Jurkat, Clone E6-1 (cell line): ENCODE data around the gene SLC9A6.
A peak's percentile ranks its signal among the peaks of the same experiment; 100 is the strongest.
"Not testable (repeated sequence)": the region's sequence is repeated elsewhere in the genome, so short reads cannot be mapped to it uniquely, and the experiment has no call there.

Experiments used
- DNase-seq: peaks from one replicate; pipeline ENCODE4 v3.0.0-alpha.2; 2011; ENCODE audit warnings: low read depth, low spot score
- H3K4me3 ChIP-seq: 2 replicates; pipeline ENCODE4 v1.5.1; 2011; ENCODE audit warnings: mild to moderate bottlenecking, low read length, control low read depth, moderate library complexity

The SLC9A6 gene

DNA sequence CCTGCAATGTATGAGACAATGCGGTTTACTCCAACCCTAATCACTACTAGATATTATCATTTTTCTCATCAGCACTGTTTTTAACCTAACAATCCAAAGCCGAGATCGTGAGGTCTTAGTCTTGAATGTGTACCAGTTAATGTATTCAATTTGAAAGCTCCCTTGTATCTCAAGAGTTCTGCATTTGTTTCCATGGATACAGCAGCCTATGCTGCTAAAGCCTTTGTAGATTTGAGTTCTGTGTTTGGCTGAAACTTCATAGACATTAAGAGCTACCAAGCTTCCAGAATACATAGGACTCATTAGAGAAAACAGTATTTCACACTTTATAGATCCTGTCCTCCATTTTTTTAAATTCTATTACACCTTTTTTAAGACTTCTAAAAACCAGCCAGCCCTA lies 39.9 kb downstream of the SLC9A6 start:
- no peak overlapping the region for H3K4me3 ChIP-seq
- no peak for DNase-seq

DNA sequence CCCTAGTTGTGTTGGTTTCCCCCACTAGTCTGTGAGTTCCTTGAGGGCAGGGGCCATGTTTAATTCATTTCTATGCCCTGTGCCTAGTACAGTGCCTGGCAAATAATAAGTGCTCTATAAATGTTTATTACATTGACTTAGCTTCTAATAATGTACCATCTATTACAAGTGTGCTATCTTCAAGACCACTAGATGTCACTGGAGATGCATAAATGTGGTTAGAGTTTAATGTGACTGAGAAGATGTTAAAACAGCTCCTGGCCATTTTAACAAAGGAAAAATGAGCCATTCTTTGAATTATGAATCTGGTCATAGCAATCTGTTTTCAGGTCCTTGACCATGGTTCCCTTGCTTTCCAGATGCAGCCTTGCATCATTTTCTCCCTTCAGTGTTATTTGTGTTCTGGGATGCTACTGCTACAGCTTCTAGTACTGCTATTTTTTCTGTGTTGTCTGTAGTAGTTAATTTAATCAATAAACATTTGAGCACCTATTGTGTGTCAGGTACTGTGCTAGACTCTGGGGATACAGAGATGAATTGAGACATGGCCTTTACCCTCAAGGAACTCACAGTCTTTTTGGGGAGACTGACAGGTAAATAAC lies 43.2 kb downstream of the SLC9A6 start:
- no peak overlapping the region for H3K4me3 ChIP-seq
- peak; percentile 38 for DNase-seq

DNA sequence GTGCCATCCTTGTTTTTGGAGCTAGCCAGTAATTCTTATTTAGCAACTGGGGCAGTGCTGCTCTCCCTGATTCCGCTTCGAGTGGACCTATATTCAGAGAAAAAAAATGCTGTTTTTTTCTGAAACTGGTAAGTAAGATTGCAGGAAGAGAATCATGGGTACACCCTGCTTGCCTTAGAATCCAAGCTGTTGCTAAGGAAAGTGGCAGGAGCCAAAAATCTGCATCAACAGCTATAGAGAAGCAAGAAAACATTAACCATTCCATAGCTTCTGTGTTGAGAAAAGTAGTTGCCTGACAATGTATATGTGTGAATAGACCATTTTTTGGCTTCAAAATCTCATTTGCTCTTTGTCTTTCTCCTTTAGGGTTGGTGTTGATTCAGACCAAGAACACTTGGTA lies 44.5 kb downstream of the SLC9A6 start:
- DNase-seq: no peak

DNA sequence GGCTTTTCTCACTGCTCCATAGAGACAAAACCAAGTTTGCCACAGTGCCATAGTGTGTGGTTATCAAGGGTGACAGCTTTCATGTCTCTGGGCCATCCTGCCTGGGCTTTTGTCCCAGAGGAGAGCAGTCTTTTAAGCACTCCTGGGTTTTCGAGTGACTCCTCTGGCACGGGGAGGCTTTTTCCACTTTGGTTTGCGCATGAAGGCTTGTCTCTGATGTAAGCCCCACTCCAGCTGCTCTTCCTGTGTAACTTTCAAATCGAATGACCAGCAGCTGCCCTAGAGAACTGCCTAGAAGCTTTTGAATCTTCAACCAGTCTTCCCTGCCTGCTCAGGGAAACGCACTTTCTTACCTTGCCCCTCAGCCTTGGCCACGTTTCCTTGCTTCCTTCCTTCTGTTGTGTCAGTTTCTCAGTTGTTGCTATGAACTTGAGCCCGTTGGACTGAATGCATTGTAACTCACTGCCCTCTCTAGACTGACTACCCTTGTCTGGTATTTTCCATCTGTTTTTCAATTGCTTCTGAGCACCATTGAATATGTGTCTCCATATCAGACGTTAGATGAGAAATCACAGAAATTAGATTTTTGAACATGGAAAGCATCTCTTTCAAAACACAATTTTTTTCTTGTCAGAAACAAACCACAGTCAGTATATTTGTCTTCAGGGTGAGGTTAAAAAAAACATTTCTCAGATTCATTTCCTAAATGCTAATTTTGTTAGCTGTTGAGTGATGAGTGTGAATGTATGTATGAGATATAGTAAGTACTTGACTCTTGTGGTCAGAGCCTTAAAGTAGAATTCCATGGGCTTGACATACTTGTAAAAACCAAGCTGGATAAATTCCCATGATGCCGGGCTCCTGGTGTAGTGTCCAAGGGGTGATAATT lies 45.3 kb downstream of the SLC9A6 start:
- no peak overlapping the region for H3K4me3 ChIP-seq
- no peak for DNase-seq

More for the DNA sequence above, 44.5 kb downstream of the SLC9A6 start:
- no peak overlapping the region for H3K4me3 ChIP-seq

DNA sequence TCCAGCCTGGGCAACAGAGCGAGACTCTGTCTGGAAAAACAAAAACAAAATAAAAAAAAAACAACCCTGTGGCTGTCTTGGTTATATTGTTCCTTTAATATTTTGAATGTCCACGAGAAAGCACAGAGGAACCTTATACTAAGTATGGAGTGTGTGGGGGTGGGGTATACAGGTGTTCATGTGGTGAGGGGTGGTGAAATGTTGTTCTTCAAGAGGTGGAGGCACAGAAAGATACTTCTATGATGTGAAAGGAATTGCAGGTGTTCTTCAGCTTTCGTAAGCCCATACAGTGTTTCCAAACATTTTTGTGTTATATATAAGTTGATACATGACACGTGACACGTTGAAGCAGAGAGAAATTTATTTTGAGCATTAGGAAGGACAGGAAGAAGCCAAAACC lies 46.4 kb downstream of the SLC9A6 start:
- DNase-seq: no peak
- H3K4me3 ChIP-seq: no peak overlapping the region

DNA sequence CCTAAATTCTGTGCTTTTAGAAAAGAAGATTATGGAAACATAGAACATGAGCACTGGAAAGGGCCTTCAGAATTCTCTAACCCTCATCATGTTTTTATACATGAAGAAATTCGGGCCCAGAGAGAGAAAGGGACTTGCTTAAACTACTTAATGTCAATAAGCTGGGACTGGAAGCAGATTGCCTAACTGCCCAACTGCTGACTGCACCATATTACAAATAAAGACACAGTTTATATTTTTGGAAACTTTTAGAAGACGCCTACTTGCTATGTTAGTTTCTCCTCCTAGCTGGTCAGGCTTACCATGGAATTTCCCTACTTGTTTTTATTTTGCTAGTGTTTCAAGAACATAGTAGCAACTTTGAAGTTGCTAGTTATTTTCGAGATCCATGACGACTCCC lies 47.1 kb downstream of the SLC9A6 start:
- DNase-seq: no peak

GRCh38 chrX:136034668-136035067 lies 49.4 kb downstream of the SLC9A6 start:
- H3K4me3 ChIP-seq: no peak overlapping the region
- no peak for DNase-seq

More for the DNA sequence above, 47.1 kb downstream of the SLC9A6 start:
- no peak overlapping the region for H3K4me3 ChIP-seq

- H3K4me3 ChIP-seq: no peak overlapping the region
- DNase-seq: no peak
Measured at GRCh38 chrX:136035663-136036062, 50.4 kb downstream of the SLC9A6 start.

GRCh38 chrX:136039485-136039884 lies 54.2 kb downstream of the SLC9A6 start:
- DNase-seq: no peak
- no peak overlapping the region for H3K4me3 ChIP-seq

DNA sequence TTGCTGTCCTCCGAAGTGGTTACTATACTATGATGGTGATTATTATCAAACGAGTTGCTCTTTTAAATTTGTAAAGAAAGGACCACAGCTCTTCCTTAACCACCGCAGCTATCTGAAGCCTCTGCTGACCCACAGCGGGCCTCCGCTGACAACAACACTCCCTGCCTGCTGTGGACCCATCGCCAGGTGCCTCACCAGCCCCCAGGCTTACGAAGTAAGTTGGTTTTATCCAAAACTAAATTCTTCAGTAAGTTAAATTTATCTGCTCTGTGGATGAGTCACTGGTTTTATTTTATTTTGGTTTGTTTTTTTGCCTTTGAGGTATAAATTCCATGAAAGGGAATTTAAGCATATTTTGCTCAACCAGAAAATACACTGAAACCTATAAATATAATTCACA lies 54.7 kb downstream of the SLC9A6 start:
- DNase-seq: no peak
- H3K4me3 ChIP-seq: no peak overlapping the region

- DNase-seq: no peak
- H3K4me3 ChIP-seq: no peak overlapping the region
Measured at GRCh38 chrX:136041254-136041812, 56.1 kb downstream of the SLC9A6 start.

GRCh38 chrX:136045008-136045407 lies 59.8 kb downstream of the SLC9A6 start:
- no peak overlapping the region for H3K4me3 ChIP-seq
- DNase-seq: no peak

DNA sequence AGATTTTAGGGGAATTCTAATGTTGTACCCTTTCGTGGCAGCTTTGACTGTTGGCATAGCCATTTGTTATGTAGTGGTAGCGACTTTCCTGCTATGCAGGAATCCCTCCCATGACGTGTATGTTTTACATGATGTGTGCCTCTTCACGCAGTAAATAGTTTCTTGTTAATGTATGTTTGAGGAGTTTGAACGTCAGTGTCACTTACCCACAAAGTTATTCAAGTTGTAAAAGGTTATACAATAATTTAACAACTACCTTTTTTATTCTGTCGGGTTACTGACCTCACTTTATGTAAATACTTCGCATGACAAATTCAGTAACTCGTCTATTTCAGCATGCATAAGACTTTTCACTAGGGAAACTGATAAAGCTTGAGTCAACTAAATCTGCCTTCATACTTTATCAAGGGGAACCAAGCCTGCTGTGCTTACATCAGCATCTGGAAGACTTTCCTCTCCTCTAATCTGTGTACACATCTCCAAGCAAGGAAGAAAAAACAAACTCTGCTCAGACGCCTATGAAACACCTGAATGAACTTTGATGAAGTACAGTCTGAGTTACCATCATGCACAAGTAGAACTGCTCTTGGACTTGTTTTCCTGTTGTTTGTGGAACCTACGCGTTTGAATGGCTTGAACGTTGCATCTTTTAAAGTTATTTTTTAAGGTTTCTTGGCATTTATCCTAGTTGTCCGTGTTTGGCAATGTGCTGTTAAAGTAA lies 61.2 kb downstream of the SLC9A6 start:
- no peak overlapping the region for H3K4me3 ChIP-seq

GRCh38 chrX:136047016-136047642 lies 61.9 kb downstream of the SLC9A6 start:
- no peak for DNase-seq
- H3K4me3 ChIP-seq: no peak overlapping the region

More for the DNA sequence above, 61.2 kb downstream of the SLC9A6 start:
- DNase-seq: no peak

DNA sequence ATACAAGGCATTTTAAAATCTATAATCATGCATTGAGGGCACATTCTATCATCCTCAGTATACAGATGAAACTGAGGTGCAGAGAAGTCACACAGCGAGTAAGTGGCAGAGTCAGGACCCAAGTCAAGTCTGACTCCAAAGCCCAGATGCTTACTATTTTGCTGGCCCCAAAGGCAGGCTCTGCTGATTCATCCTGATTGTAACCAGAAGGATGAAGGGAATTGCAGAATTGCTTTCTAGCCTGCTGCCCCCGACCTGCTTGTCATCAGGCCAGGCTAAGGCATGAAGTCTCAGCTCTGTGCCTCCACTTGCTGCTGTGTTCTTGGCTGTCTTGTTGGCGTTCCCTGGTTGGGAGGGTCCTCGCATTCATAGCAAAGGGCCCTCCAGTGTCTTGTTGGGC lies 62.7 kb downstream of the SLC9A6 start:
- H3K4me3 ChIP-seq: no peak overlapping the region
- no peak for DNase-seq

DNA sequence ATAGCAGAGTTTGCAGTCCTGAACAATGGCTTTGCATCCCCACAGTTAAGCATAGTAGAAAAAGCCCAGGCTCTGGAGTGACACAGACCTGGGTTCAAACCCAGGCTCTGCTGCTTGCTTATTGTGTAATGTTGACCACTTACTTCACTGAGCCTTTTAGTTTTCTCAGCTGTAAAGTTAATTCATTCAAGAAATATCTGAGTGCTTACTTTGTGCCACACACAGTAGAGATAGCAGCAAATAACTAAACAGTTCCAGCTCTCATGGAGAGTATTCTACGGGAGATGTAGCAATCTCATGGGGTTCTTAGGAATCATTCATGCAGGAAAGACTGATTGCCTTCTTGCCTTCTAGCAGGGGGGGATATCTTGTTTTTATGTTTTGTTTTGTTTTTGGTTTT lies 63.2 kb downstream of the SLC9A6 start:
- H3K4me3 ChIP-seq: no peak overlapping the region
- no peak for DNase-seq

DNA sequence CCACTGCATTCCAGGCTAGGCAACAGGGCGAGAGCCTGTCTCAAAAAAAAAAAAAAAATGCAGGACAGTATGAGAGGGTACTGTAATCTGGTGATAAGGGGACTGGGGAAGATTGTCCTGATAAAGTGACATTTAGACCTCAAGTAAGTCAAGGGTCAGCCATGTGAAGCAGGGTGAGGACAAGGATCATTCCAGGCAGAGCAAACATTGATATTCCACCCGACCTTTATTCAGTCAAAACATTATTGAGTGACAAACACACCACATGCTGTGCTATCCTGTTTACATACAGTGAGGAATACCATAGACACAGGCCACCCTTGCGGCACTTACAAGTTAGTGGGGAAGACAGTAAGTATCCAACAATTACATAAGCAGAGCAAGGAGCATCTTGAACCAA lies 64.4 kb downstream of the SLC9A6 start:
- no peak overlapping the region for H3K4me3 ChIP-seq
- DNase-seq: no peak

- not testable (repeated sequence) for H3K4me3 ChIP-seq, DNase-seq
Measured at GRCh38 chrX:136050875-136051274, 65.6 kb downstream of the SLC9A6 start.

DNA sequence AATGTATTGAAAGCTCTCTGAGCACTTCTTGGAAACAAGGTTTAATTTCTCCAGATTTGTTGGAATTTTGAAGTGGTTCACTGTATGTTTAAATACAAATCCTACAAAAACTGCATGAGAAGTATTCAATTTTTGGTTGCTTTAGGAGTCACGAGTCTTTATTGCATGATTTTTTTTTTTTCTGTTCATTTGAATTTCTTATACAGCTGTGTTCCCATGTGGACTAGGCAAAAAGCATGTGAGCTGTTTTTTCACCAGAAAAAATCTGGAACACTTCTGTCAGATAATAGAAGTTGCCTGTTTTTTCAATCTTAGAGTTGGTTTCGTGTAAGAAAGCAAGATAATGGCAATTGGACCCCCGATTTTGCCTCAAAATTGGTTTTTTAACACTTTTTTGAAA lies 66.4 kb downstream of the SLC9A6 start:
- DNase-seq: no peak
- H3K4me3 ChIP-seq: no peak overlapping the region
